Fibroblast of the conjunctiva (primary cell): ENCODE measurements around the gene C20orf144.

Source experiments
- DNase-seq: peaks from one replicate; pipeline ENCODE4 v3.0.0-alpha.2; 2010; ENCODE audit warnings: low read depth

C20orf144 gene

GRCh38 chr20:33676652-33677645, 14.8 kb downstream of the C20orf144 start:
- no peak for DNase-seq

GRCh38 chr20:33677991-33678702, 16.0 kb downstream of the C20orf144 start:
- DNase-seq: no peak

GRCh38 chr20:33679758-33680485, 17.8 kb downstream of the C20orf144 start:
- DNase-seq: no peak

DNA sequence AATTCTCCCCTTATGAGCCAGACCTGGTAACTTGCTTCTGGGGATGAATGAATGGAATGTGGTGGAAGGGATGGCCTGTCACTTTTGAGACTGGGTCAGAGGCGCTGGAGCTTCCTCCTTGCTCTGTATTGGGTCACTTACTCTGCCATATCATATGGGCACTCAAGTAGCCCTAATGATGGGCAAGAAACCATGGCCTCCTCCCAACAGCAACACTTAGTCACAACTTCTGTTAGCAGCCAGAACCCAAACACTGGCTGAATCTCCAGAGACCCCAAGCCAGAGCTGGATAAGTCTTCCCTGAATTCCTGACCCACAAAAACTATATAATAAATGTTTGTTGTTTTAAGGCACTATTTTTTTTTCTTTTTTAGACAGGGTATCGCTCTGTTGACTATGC, 18.6 kb downstream of the C20orf144 start:
- peak; percentile 67 for DNase-seq

DNA sequence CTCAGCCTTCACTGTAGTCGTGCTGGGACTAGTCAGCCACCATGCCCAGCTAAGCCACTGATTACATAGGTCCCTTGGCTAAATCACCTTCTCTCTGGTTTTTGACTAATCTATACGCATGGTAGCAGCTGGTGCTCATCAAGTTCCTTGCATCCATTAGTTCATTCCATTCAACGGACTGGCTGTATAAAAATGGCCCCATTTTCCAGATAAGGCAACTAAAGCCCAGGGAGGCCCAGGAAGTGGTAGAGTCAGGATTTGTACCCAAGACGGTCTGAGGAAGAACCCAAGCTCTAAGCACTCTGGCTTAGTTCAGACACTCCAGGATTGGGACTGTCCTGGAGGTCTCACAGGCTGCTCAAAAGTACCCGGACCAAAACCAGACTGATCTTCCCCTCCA, 19.2 kb downstream of the C20orf144 start:
- DNase-seq: no peak

DNA sequence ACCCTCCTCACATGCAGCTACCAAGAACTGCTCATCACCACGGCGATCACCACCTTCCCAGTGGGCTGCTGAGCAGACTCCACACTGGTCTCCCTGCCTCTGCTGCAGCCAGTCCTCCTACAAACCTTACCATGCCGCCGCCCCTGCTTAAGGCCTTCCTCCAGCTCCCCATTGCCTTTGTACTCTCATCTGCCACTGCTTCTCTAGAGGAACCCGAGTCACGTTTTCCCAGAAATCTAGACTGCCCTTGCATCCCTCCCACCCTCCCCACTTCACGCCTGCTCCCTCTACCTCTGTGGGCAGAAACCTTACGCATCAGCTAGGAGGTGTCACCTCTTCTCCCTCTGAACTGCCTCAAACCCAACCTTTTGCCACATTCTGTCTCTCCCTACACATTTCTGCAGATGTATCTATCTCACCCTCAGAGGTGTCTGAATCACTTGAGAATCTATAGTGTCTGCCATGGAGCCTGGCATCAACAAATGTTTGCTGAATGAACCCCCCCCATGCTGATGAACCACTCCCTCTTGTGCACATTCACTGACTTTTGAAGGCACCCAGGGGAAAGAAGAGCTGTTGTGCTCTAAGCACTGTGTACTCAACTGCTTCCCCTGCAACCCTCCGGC, 19.7 kb downstream of the C20orf144 start:
- DNase-seq: no peak

GRCh38 chr20:33684533-33685327, 22.6 kb downstream of the C20orf144 start:
- no peak for DNase-seq

GRCh38 chr20:33685328-33686099, 23.4 kb downstream of the C20orf144 start:
- DNase-seq: no peak

DNA sequence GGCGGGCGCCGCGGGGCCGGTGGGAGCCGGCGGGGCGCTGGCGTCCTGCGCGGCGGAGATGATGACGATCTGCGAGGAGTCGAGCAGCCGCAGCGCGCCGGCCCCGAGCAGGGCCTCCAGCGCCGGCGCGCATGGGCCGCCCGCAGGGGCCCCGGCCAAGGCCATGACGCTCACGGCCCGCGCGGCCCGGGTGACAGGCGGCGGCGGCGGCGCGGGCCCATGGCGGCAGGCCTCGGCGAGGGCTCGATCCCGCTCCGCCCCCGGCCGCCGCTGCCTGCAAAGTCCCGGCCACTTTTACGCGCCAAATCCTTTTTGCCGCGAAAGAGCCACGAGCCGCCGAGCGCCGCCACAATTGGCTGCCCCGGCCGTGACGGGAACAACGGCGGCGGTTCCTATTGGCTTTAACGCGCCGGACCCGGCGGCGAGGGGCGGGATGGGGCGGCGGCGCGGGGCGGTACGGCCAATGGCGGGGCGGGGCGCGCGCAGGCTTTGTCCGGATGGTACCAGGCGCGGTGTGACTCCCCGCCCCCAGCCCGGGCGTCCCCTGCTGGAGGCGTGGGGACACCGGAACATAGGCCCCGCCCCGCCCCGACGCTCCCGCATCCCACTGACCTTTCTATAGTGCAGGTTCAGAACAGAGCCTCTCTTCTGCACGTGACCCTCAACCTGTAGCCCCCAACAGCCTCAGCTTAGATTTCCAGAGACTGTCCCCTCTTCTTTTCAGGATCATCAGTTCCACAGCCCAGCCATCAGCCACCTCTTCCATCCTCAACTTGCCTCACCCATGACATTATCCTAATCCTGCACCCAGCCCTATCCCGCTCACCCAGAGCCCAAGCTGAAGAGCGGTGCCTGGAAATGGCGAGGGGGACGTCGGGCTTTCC, 24.2 kb downstream of the C20orf144 start, which contains the start of gene E2F1:
Gene E2F1, minus strand, starts transcription at position 286 of the 884 bp plus-strand sequence. Its CDS starts 121 bp downstream, at position 165.
- peak; percentile 73 for DNase-seq

DNA sequence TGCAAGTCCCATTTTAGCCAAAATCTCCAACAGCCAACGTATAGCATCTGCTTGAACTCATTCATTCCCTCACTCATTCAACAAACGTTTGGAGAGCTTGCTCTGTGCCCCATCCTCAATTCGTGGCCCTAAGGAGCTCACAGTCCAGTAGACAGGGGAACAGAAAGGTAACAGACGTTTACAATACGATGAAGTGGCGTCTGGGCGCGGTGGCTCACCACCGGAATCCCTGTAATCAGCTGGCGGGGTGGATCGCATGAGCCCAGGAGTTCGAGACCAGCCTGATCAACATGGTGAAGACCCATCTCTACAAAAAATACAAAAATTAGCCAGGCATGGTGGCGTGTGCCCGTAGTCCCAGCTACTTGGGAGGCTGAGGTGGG, 24.8 kb downstream of the C20orf144 start:
- no peak for DNase-seq

DNA sequence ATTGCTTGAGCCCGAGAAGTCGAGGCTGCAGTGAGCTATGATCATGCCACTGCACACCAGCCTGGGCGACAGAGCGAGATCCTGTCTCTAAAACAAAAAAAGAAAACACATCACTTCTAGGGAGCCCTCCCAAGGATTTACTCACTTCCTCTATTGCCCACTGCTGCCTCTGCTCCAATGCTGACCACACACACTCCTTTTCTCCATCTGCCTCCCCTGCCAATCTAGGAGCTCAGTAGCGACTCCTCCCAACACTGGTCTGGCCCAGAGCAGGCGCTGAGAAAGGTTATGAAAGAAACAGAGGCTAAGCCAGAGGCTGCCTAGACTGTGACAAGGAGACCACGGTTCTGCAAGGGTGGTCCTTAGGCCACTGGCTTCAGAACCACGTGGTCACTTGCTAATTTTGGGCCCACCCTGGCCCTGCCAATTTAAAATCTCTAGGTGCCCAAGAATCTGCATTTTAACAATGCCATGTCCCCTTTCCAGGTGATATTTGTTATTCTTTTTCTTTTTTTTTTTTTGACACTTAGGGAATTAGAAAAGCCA, 25.3 kb downstream of the C20orf144 start:
- DNase-seq: no peak

DNA sequence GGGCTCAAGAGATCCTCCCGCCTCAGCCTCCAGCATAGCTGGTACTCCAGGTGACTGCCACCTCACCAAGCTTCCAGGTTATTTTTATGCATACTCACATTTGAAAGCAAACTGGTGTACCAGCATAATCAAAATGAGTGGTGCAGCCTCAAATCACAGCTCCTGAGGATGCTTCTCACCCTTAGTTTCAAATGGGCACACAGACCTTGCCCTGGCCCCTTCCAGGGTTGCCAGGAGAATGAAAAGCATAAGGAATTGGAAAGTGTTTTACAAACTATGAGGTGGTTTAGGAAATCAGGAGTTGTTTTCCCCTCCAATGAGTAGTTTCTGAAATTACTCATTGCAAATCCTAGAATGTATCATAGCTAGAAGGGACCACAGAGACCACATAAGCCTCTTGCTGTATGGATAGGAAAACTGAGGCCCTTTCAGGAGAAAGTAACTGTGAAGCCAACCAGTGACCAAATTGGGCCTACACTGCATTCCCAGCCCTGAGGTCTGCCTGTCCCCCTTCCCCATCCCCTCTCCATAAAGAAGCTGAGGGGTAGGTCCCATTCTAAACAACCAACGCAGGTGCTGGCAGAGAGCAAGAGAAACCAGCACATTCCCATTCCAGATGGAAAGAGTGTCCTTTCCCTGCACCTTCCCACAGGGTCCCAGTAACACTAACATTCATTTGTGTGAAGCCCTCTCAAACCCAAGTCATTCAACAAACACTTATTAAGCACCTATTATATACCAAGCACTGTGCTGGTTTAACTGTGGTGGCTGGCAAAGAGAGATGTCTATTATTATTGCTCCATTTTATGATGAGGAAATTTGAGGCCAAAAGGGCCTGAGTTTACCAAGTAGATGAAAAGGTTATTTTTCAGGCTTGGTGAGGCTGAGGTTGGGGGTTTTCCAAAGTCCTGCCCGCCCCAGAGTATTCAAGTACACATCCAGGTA, 26.1 kb downstream of the C20orf144 start:
- no peak for DNase-seq

- DNase-seq: no peak
These were observed 26.9 kb downstream of the C20orf144 start for GRCh38 chr20:33688938-33689424.

DNA sequence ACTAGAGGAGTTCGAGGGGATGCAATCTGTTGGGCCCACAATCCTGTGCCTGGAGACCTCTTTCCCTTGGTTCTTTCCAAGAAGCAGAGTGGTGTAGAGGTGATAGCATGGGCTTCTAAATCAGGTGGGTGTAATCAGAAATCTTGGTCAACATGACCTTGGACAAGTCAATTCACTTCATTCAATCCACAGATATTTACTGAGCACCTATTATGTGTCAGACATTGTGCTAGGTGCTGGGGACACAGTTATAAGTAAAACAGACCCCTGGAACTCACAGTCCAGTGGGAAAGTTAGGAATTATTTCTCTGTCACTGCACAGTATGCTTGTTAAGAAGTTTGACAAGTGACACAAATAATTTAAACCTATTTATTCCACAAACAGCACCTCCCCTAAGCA, 27.4 kb downstream of the C20orf144 start:
- no peak for DNase-seq

- DNase-seq: no peak
These were observed 27.8 kb downstream of the C20orf144 start for GRCh38 chr20:33689973-33690372.

DNA sequence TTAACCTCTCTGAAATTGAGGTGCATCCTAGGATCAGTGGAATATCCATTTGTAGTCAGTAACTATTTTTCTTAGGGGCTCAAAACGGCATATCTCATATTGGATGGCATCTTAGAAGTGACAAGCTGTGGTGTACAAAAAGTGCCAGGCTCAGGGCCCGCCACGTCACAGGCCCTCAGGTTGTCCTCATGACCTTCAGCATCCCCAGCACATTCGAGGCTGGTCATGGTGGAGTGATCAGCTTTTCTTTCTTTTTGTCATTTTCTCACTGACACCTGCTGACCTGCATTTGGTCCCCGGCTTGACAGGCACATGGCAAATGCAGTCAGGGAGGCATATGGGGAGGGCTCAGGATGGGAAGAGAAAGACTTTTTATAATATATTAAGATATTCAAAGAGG, 31.2 kb downstream of the C20orf144 start:
- no peak for DNase-seq
